ENCODE data around the gene TTC27. TPM values are rescaled to one million over a fixed set of nuclear protein-coding genes. Genes with fewer than 3 reads are reported as not detected.

TTC27 gene
- total and polyA plus RNA-seq, 4 donors, result 3.5 to 13.5 (median 6.3) TPM

DNA sequence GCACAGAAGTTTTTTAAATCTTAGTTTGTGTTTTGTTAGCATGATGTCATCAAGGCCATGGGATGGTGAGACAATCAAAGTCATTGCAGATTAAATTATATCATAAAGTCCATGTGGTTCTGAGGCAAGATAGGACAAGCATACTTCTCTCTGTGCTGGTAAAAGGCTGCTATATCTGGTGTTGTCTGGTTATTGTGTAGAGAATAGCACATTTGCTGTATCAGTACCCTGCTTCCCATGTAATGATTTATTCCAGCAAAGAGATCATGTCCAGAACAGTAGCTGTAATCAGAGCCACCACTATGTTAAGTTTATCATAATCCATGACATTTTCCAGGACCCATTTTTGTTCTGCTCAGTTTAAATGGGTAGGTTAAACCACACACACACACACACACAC is 123.0 kb downstream of the TTC27 start:
- no peak for DNase-seq (ENCODE audit: low spot score)
- no peaks in the 10 kb centered on the region for H3K9me3 ChIP-seq (ENCODE audit: control insufficient read depth in 4 of 4, low read length in 3 of 4)
- no peak overlapping the region for H3K27ac ChIP-seq (ENCODE audit: low read depth in 1 of 2, low read length in 2 of 2)
- peaks cover 0 to 3% (median under 1%) of the 10 kb centered on the region in 4 donors for H3K4me1 ChIP-seq (ENCODE audit: control insufficient read depth in 4 of 4, insufficient read depth in 4 of 4, low read length in 3 of 4)
- TF ChIP-seq SP1 (IDR thresholded peaks at IDR 0.05), result no peak
- TF ChIP-seq FOXA1 (IDR thresholded peaks at IDR 0.05), result no peak
- TF ChIP-seq HNF4G (IDR thresholded peaks at IDR 0.05), result no peak
- TF ChIP-seq JUND (IDR thresholded peaks at IDR 0.05), result no peak
- TF ChIP-seq TAF1 (conservative IDR thresholded peaks at IDR 0.05), result no peak
- TF ChIP-seq, protein P1, sequence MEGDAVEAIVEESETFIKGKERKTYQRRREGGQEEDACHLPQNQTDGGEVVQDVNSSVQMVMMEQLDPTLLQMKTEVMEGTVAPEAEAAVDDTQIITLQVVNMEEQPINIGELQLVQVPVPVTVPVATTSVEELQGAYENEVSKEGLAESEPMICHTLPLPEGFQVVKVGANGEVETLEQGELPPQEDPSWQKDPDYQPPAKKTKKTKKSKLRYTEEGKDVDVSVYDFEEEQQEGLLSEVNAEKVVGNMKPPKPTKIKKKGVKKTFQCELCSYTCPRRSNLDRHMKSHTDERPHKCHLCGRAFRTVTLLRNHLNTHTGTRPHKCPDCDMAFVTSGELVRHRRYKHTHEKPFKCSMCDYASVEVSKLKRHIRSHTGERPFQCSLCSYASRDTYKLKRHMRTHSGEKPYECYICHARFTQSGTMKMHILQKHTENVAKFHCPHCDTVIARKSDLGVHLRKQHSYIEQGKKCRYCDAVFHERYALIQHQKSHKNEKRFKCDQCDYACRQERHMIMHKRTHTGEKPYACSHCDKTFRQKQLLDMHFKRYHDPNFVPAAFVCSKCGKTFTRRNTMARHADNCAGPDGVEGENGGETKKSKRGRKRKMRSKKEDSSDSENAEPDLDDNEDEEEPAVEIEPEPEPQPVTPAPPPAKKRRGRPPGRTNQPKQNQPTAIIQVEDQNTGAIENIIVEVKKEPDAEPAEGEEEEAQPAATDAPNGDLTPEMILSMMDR (IDR thresholded peaks at IDR 0.05; ENCODE audit: low read depth, low read length, missing input control), result no peak
- TF ChIP-seq FOXA2 (IDR thresholded peaks at IDR 0.05), result no peak
- TF ChIP-seq RAD21 (IDR thresholded peaks at IDR 0.05), result no peak
- no peak for TF ChIP-seq YY1 (IDR thresholded peaks at IDR 0.05)
- H3K27me3 ChIP-seq (ENCODE audit: control insufficient read depth in 4 of 4, insufficient read depth in 4 of 4, low read length in 3 of 4), result no peaks in the 10 kb centered on the region
- H3K36me3 ChIP-seq (ENCODE audit: control insufficient read depth in 4 of 4, insufficient read depth in 3 of 4, low read depth in 1 of 4, low read length in 3 of 4), result no peaks in the 10 kb centered on the region
- H3K4me3 ChIP-seq (ENCODE audit: low read depth in 1 of 3, low read length in 3 of 3), result no peak overlapping the region
- H3K9ac ChIP-seq (ENCODE audit: low read depth in 1 of 2, low read length in 2 of 2), result no peak overlapping the region

DNA sequence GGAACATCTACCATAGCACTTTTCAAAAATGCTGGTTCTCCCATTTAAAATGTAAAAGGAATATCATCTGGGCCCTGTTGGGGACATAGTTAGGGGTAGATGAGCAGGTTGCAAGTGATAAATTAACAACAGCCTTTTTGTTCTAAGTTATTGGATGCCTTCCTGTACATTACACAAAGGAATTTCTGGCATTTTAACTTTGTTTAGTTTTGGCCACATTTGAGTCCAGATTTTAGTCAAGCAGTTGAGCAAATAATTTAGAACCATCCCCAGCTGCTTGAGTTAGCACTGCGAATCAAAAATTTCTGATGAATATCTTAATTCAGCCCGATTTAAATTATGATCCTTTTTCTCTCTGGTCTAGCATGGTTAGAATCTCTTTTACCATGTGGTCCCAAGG is 124.4 kb downstream of the TTC27 start:
- DNase-seq (ENCODE audit: low spot score), result no peak
- no peak overlapping the region for H3K4me3 ChIP-seq (ENCODE audit: low read depth in 1 of 3, low read length in 3 of 3)
- no peak overlapping the region for H3K27ac ChIP-seq (ENCODE audit: low read depth in 1 of 2, low read length in 2 of 2)
- no peaks in the 10 kb centered on the region for H3K27me3 ChIP-seq (ENCODE audit: control insufficient read depth in 4 of 4, insufficient read depth in 4 of 4, low read length in 3 of 4)
- no peak overlapping the region for H3K9ac ChIP-seq (ENCODE audit: low read depth in 1 of 2, low read length in 2 of 2)
- 68% methylated on average over 2 of the region's 2 CpGs for WGBS
- TF ChIP-seq, protein P2, sequence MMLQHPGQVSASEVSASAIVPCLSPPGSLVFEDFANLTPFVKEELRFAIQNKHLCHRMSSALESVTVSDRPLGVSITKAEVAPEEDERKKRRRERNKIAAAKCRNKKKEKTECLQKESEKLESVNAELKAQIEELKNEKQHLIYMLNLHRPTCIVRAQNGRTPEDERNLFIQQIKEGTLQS (IDR thresholded peaks at IDR 0.05), result no peak
- TF ChIP-seq EGR1 (IDR thresholded peaks at IDR 0.05; ENCODE audit: low read depth in 2 of 2) (no peak), HNF4G (IDR thresholded peaks at IDR 0.05) (no peak), HNF4A (conservative IDR thresholded peaks at IDR 0.05) (no peak), MAX (IDR thresholded peaks at IDR 0.05) (no peak), SP1 (IDR thresholded peaks at IDR 0.05) (no peak), ZBTB33 (IDR thresholded peaks at IDR 0.05) (no peak)
- H3K36me3 ChIP-seq (ENCODE audit: control insufficient read depth in 4 of 4, insufficient read depth in 3 of 4, low read depth in 1 of 4, low read length in 3 of 4), result no peaks in the 10 kb centered on the region
- peaks cover 0 to 3% (median 0%) of the 10 kb centered on the region in 4 donors for H3K4me1 ChIP-seq (ENCODE audit: control insufficient read depth in 4 of 4, insufficient read depth in 4 of 4, low read length in 3 of 4)
- no peaks in the 10 kb centered on the region for H3K9me3 ChIP-seq (ENCODE audit: control insufficient read depth in 4 of 4, low read length in 3 of 4)

DNA sequence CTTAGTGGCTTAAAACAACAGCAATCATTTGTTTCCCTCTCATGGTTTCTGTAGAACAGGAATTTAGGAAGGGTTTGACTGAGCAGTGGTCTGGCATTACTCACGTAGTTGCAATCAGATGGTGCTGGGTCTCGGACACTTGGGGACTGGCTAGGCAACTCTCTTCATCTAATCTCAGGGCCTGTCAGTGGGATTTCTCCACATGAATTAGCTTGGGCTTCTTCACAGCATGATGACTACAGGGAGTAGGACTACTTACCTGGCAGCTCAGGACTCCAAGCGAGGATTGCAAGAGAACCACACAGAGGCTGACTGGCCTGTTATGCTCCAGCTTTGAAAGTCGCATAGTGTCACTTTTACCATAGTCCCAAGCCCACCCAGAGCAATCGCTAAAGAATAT is 125.1 kb downstream of the TTC27 start:
- 97% methylated on average over 5 of the region's 5 CpGs for WGBS
- H3K36me3 ChIP-seq (ENCODE audit: control insufficient read depth in 4 of 4, insufficient read depth in 3 of 4, low read depth in 1 of 4, low read length in 3 of 4), result no peaks in the 10 kb centered on the region
- no peak overlapping the region for H3K9ac ChIP-seq (ENCODE audit: low read depth in 1 of 2, low read length in 2 of 2)
- no peak for DNase-seq (ENCODE audit: low spot score)
- H3K4me1 ChIP-seq (ENCODE audit: control insufficient read depth in 4 of 4, insufficient read depth in 4 of 4, low read length in 3 of 4), result peaks cover 0 to 3% (median 0%) of the 10 kb centered on the region in 4 donors
- no peak overlapping the region for H3K4me3 ChIP-seq (ENCODE audit: low read depth in 1 of 3, low read length in 3 of 3)
- H3K27ac ChIP-seq (ENCODE audit: low read depth in 1 of 2, low read length in 2 of 2), result no peak overlapping the region
- H3K27me3 ChIP-seq (ENCODE audit: control insufficient read depth in 4 of 4, insufficient read depth in 4 of 4, low read length in 3 of 4), result no peaks in the 10 kb centered on the region
- no peaks in the 10 kb centered on the region for H3K9me3 ChIP-seq (ENCODE audit: control insufficient read depth in 4 of 4, low read length in 3 of 4)
- TF ChIP-seq MAX (IDR thresholded peaks at IDR 0.05), result no peak
- TF ChIP-seq FOXA1 (IDR thresholded peaks at IDR 0.05), result no peak
- TF ChIP-seq, protein P1 (IDR thresholded peaks at IDR 0.05; ENCODE audit: low read depth, low read length, missing input control), result no peak
- TF ChIP-seq FOXA2 (IDR thresholded peaks at IDR 0.05), result no peak
- no peak for TF ChIP-seq ZBTB33 (IDR thresholded peaks at IDR 0.05)
- TF ChIP-seq RXRA (IDR thresholded peaks at IDR 0.05), result no peak
- no peak for TF ChIP-seq GABPA (IDR thresholded peaks at IDR 0.05 in 1 of 2, conservative IDR thresholded peaks at IDR 0.05 in 1 of 2)
- TF ChIP-seq, protein P2 (IDR thresholded peaks at IDR 0.05), result no peak

Data from liver (tissue), 9 donors.